Peyer's patch (tissue), 4 donors: Measurements from ENCODE around the gene MIER2. TPM values are rescaled to one million over a fixed set of nuclear protein-coding genes. Genes with fewer than 3 reads are reported as not detected.

Experiments used
- DNase-seq, 3 donors: peaks; one replicate each; pipeline ENCODE4 v3.0.0-alpha.2; 2017 to 2019
- H3K27ac ChIP-seq, 4 donors: fragments of 200-600 bp; sonication (generic); one replicate each; pipeline ENCODE4 v1.5.1; 2016 to 2019
- H3K27me3 ChIP-seq, 2 donors: fragments of 200-600 bp; sonication (generic); one replicate each; pipeline ENCODE4 v1.5.1; 2019
- H3K36me3 ChIP-seq, 3 donors: fragments of 200-600 bp; sonication (generic); one replicate each; pipeline ENCODE4 v1.5.1; 2016 to 2019
- H3K4me1 ChIP-seq, 4 donors: fragments of 200-600 bp; sonication (generic); one replicate each; pipeline ENCODE4 v1.5.1; 2016 to 2019
- H3K4me3 ChIP-seq, 4 donors: fragments of 200-600 bp; sonication (generic); 1 replicate in 3 of 4; 2 replicates in 1 of 4; pipeline ENCODE4 v1.5.1; 2016 to 2019; ENCODE audit warnings: mild to moderate bottlenecking in 1 of 4
- H3K9me3 ChIP-seq, 4 donors: fragments of 200-600 bp; sonication (generic); one replicate each; pipeline ENCODE4 v1.5.1; 2016 to 2019; ENCODE audit warnings: mild to moderate bottlenecking in 1 of 4
- CTCF ChIP-seq, 6 experiments: fragments of 450-650 bp in 4 of 6; fragments of 200-600 bp in 2 of 6; sonication (generic) in 1 of 6; IDR thresholded peaks; one replicate each; pipeline ENCODE4 v1.5.1; 2017 to 2019; ENCODE audit warnings: antibody characterized with exemption in 6 of 6, mild to moderate bottlenecking in 3 of 6, moderate library complexity in 1 of 6
- POLR2A ChIP-seq, 2 donors: fragments of 450-650 bp; IDR thresholded peaks; one replicate each; pipeline ENCODE4 v1.5.1; 2017; ENCODE audit warnings: antibody characterized with exemption in 2 of 2, mild to moderate bottlenecking in 2 of 2, moderate library complexity in 2 of 2
- total RNA-seq, 4 donors: library from RNA; depleted of rRNA; stranded (reverse); fragments of >200 nt; gene quantifications; one replicate each; pipeline ENCODE4 v1.1.0, GENCODE V29; 2016

Gene MIER2
- total RNA-seq, 4 donors from 2014 or later: 6.0 to 27.3 (median 20.9) TPM

GRCh38 chr19:293436-294110 is 51.0 kb downstream of the MIER2 start:
- Histone ChIP-seq H3K4me1 (peaks cover 0 to 51% (median 6%) of the 10 kb centered on the region in 4 donors), H3K27me3 (peaks cover 0 to 11% of the 10 kb centered on the region in 2 donors), H3K27ac (no peak overlapping the region), H3K36me3 (no peaks in the 10 kb centered on the region), H3K4me3 (no peak overlapping the region), H3K9me3 (no peaks in the 10 kb centered on the region)
- TF ChIP-seq POLR2A (IDR thresholded peaks at IDR 0.05) (no peak), CTCF (IDR thresholded peaks at IDR 0.05) (no peak)
- DNase-seq: peak in 2 of 3 donors; percentile 44 to 48

GRCh38 chr19:292951-293350 is 51.6 kb downstream of the MIER2 start:
- Histone ChIP-seq H3K4me1 (peaks cover 0 to 53% (median 6%) of the 10 kb centered on the region in 4 donors), H3K4me3 (no peak overlapping the region), H3K27ac (no peak overlapping the region), H3K27me3 (peaks cover 0 to 11% of the 10 kb centered on the region in 2 donors), H3K9me3 (no peaks in the 10 kb centered on the region), H3K36me3 (no peaks in the 10 kb centered on the region)
- TF ChIP-seq CTCF (IDR thresholded peaks at IDR 0.05) (no peak), POLR2A (IDR thresholded peaks at IDR 0.05) (no peak)
- DNase-seq: peak in 1 of 3 donors; percentile 37

GRCh38 chr19:292281-292884 is 52.2 kb downstream of the MIER2 start:
- Histone ChIP-seq H3K4me1 (peaks cover 0 to 53% (median 6%) of the 10 kb centered on the region in 4 donors), H3K4me3 (peak overlapping the region in 2 of 4 donors; percentile 45 to 57), H3K27me3 (peaks cover 0 to 11% of the 10 kb centered on the region in 2 donors), H3K36me3 (no peaks in the 10 kb centered on the region), H3K9me3 (no peaks in the 10 kb centered on the region), H3K27ac (peak overlapping the region in 2 of 4 donors; percentile 93 to 94)
- DNase-seq: peak in 2 of 3 donors; percentile 28 to 51
- no peak for TF ChIP-seq POLR2A (IDR thresholded peaks at IDR 0.05)
- TF ChIP-seq CTCF (IDR thresholded peaks at IDR 0.05): no peak

GRCh38 chr19:291561-292280 is 52.9 kb downstream of the MIER2 start:
- Histone ChIP-seq H3K9me3 (no peaks in the 10 kb centered on the region), H3K27ac (peak overlapping the region in 3 of 4 donors; percentile 55 to 94 (median 93)), H3K4me3 (peak overlapping the region in 3 of 4 donors; percentile 14 to 57 (median 45)), H3K27me3 (peaks cover 0 to 11% of the 10 kb centered on the region in 2 donors), H3K4me1 (peaks cover 0 to 53% (median 6%) of the 10 kb centered on the region in 4 donors), H3K36me3 (no peaks in the 10 kb centered on the region)
- DNase-seq: peak in 2 of 3 donors; percentile 51 to 80
- TF ChIP-seq CTCF (IDR thresholded peaks at IDR 0.05): peak in 1 of 6 experiments; percentile 1
- TF ChIP-seq POLR2A (IDR thresholded peaks at IDR 0.05): peak; percentile 18 to 50

GRCh38 chr19:291006-291521 is 53.5 kb downstream of the MIER2 start, which contains the start of gene PLPP2:
PLPP2 (minus strand) TSS chr19:291403; CDS start chr19:291336, 67 bp downstream.
- peak within 1 kb of the TSS; percentile 29 to 85 (median 50) for H3K4me3 ChIP-seq
- peaks cover 0 to 11% of the 10 kb centered on the region in 2 donors for H3K27me3 ChIP-seq
- H3K4me1 ChIP-seq: peaks cover 0 to 51% (median 6%) of the 10 kb centered on the region in 4 donors
- peak within 1 kb of the TSS in 3 of 4 donors; percentile 86 to 98 (median 94) for H3K27ac ChIP-seq
- peak in 2 of 3 donors; percentile 50 to 70 for DNase-seq
- peaks cover 0 to 1% (median 0%) of the 10 kb centered on the region in 3 donors for H3K36me3 ChIP-seq
- H3K9me3 ChIP-seq: no peaks in the 10 kb centered on the region
- TF ChIP-seq CTCF (IDR thresholded peaks at IDR 0.05): no peak
- TF ChIP-seq POLR2A (IDR thresholded peaks at IDR 0.05): peak in 1 of 2 donors; percentile 11
